Epithelial cell of esophagus (primary cell): Measurements from ENCODE around the gene ADAMTS17.
A peak's percentile ranks its signal among the peaks of the same experiment; 100 is the strongest.

ENCODE experiments used
- DNase-seq: peaks from one replicate; pipeline ENCODE4 v3.0.0; 2010; ENCODE audit warnings: low read depth
- H3K4me3 ChIP-seq: 2 replicates; pipeline ENCODE4 v1.5.1; 2011; ENCODE audit warnings: mild to moderate bottlenecking, low read length, control low read depth
- CTCF ChIP-seq: IDR thresholded peaks from 2 replicates; pipeline ENCODE4 v1.5.1; 2011; ENCODE audit warnings: low read depth, mild to moderate bottlenecking, low read length, control low read depth, inconsistent platforms; ENCODE audit not compliant: insufficient read depth; ENCODE audit errors: missing control alignments

ADAMTS17 gene

GRCh38 chr15:100252359-100252758 is 89.4 kb downstream of the ADAMTS17 start:
- no peak for TF ChIP-seq CTCF
- no peak overlapping the region for H3K4me3 ChIP-seq
- DNase-seq, result no peak

- no peak overlapping the region for H3K4me3 ChIP-seq
- DNase-seq, result no peak
- TF ChIP-seq CTCF, result no peak
These were observed 91.5 kb downstream of the ADAMTS17 start for GRCh38 chr15:100250176-100250800.

- no peak for DNase-seq
These were observed 92.5 kb downstream of the ADAMTS17 start for GRCh38 chr15:100249096-100249815.

GRCh38 chr15:100248236-100248635 is 93.5 kb downstream of the ADAMTS17 start:
- TF ChIP-seq CTCF, result no peak
- DNase-seq, result no peak
- no peak overlapping the region for H3K4me3 ChIP-seq

More at GRCh38 chr15:100249096-100249815, 92.5 kb downstream of the ADAMTS17 start:
- TF ChIP-seq CTCF, result no peak
- no peak overlapping the region for H3K4me3 ChIP-seq

- TF ChIP-seq CTCF, result no peak
These were observed 94.2 kb downstream of the ADAMTS17 start for GRCh38 chr15:100247228-100248225.

GRCh38 chr15:100245855-100246254 is 95.9 kb downstream of the ADAMTS17 start:
- no peak overlapping the region for H3K4me3 ChIP-seq
- TF ChIP-seq CTCF, result no peak
- no peak for DNase-seq

More at GRCh38 chr15:100247228-100248225, 94.2 kb downstream of the ADAMTS17 start:
- no peak overlapping the region for H3K4me3 ChIP-seq
- peak; percentile 52 for DNase-seq
